ENCODE measurements around the gene SEMA5B.

SEMA5B gene

DNA sequence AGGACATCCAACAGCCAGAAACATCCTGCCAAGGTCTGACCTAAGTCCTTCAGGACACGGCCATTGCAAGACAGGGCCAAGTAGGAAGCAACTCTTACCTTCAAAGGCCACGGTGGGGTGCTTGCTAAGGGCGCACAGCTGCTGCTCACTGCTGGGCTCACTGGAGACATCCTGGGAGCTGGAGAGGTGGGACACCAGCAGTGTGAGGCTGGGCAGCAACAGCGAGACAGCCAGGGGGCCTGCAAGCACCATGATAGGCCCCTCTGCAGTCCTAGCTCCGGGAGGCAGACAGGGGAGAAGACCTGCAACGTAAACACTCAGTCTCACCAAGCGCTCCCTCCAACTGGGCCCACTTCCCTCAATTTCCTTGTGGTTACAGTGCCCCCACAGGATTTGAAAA is 79.2 kb downstream of the SEMA5B start:
- no peak for DNase-seq (ENCODE audit: low spot score)
- TF ChIP-seq, protein P1, sequence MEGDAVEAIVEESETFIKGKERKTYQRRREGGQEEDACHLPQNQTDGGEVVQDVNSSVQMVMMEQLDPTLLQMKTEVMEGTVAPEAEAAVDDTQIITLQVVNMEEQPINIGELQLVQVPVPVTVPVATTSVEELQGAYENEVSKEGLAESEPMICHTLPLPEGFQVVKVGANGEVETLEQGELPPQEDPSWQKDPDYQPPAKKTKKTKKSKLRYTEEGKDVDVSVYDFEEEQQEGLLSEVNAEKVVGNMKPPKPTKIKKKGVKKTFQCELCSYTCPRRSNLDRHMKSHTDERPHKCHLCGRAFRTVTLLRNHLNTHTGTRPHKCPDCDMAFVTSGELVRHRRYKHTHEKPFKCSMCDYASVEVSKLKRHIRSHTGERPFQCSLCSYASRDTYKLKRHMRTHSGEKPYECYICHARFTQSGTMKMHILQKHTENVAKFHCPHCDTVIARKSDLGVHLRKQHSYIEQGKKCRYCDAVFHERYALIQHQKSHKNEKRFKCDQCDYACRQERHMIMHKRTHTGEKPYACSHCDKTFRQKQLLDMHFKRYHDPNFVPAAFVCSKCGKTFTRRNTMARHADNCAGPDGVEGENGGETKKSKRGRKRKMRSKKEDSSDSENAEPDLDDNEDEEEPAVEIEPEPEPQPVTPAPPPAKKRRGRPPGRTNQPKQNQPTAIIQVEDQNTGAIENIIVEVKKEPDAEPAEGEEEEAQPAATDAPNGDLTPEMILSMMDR (IDR thresholded peaks at IDR 0.05) = no peak
- Histone ChIP-seq H3K4me3 (no peak overlapping the region), H3K27ac (peak overlapping the region in 1 of 2 donors; percentile 60)

DNA sequence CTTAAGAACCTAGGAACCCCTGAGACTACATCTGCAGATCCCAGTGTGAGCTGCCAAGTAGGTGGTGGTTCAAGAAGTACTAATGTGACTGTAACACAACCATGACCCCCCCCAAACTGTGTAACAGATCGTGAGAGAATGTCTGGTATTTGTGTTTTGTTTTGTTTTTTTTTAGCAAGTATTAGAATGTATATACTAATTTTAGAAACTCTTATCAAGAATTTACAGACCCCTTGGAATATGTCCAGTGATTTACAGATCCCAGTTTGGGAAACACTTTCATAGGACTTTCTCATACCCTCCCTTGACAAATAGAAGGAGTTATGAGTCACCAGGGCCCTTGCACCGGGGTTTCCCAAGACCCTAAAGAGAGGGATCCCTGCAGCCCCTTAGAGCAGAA is 79.8 kb downstream of the SEMA5B start:
- no peak for DNase-seq (ENCODE audit: low spot score)
- peak overlapping the region; percentile 2 to 70 for H3K27ac ChIP-seq
- H3K4me3 ChIP-seq = no peak overlapping the region

DNA sequence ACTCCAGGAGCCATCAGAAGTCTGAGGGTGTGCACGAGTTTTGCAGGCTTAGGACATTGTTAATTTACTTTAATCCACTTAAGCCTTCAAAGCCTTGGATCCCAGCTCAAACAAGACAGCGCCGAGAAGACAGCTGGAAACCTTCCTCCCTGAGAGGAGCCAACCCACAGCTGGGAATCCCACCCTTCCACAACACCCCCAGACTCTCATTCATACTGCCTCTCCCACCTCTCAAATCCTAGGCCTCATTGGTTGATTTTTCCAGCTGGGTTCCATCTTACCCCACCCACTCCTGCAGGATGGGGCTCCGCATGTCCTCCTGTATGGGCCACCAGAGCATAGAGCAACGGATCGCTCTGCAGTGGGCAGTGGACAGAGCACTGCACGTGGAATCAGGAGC is 80.4 kb downstream of the SEMA5B start:
- TF ChIP-seq, protein P1 (IDR thresholded peaks at IDR 0.05) = no peak
- DNase-seq (ENCODE audit: low spot score) = no peak
- peak overlapping the region; percentile 2 to 70 for H3K27ac ChIP-seq
- no peak overlapping the region for H3K4me3 ChIP-seq

More for the DNA sequence above, 79.8 kb downstream of the SEMA5B start:
- TF ChIP-seq, protein P1 (IDR thresholded peaks at IDR 0.05) = no peak

DNA sequence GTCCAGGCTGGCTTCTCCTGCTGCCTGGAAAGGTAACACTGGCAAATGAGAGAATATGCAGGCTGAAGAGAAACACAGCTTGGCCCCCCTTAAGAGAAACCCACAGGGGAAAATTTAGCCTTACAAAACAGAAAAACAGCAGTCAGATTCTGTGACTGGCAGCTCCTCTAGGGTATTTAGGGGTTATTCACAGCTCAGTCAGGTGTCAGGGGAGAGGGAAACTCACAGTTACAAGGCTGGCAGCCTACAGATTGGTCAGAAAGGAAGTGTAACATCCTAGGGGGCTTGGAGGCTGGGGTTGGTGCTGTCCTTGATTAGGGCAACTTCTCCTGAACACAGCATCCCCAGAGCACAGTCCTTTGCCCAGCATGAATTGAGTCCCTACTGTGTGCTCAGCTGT is 81.4 kb downstream of the SEMA5B start:
- Histone ChIP-seq H3K4me3 (no peak overlapping the region), H3K27ac (peak overlapping the region in 1 of 2 donors; percentile 70)
- no peak for DNase-seq (ENCODE audit: low spot score)
- TF ChIP-seq, protein P1 (IDR thresholded peaks at IDR 0.05) = no peak

DNA sequence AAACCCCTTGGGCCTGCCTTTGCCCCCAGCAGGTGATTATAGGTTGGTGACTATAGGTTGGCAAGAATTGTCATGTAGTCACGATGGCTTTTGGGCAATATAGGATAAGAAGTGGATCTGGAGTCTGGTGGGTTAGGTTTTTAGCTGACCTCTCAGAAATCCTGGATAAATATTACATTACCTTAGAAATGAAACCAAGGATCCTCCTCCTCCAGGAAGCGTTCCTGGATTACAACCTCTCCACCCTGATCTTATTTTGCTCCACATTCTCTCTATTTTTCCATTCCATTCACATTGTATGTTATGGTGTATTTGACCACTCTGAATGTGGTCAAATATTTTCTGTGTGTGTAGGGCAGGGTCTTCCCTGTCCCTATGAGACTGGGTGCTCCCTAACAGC is 82.3 kb downstream of the SEMA5B start:
- H3K27ac ChIP-seq = peak overlapping the region in 1 of 2 donors; percentile 70
- H3K4me3 ChIP-seq = no peak overlapping the region
- DNase-seq (ENCODE audit: low spot score) = no peak
- TF ChIP-seq, protein P1 (IDR thresholded peaks at IDR 0.05) = no peak

DNA sequence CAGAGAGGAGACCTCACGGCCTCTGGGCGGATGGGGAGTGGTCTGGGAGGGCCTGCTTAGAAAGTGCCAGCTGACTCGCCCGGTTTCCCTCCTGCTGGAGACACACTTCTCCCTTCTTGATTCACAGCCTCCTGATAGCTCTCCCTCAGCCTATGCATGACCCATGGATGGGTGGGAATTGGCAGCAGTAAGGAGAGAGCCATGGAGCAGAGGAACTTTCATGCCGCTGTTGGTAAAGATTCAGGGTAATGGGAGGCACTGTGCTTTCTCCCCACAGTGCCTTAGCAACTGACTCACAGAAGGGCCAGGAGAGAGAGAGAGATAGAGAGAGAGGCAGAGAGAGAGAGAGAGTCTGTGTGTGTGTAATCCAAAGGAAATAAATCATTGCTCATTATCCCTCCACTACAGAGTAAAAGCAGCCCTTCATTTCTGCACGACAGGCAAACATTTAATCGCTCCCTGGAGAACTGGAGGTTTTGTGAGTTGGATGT is 82.8 kb downstream of the SEMA5B start:
- TF ChIP-seq, protein P1 (IDR thresholded peaks at IDR 0.05) = no peak
- DNase-seq (ENCODE audit: low spot score) = no peak
- Histone ChIP-seq H3K4me3 (no peak overlapping the region), H3K27ac (peak overlapping the region in 1 of 2 donors; percentile 69)

DNA sequence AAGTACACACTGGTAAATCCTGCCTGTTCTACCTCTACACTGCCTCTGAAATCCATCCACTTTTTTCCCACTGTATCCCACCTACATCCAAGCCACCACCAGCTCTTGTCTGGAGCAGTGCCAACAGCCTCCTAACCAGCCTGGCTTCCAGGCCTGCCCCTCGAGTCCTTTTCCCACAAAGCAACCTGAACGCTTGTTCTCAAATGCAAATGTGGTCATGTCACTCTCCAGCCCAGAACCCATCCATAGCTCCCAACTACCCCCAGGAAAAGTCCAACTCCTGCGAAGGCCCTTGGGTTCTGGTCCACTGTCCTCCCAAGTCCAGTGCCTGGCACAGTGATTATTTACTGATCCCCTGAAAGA is 83.8 kb downstream of the SEMA5B start:
- Histone ChIP-seq H3K27ac (peak overlapping the region in 1 of 2 donors; percentile 8), H3K4me3 (no peak overlapping the region)
- TF ChIP-seq, protein P1 (IDR thresholded peaks at IDR 0.05) = no peak
- no peak for DNase-seq (ENCODE audit: low spot score)

All from coronary artery (tissue), 2 donors.